ENCODE data around the gene ACTR3.
A peak's percentile ranks its signal among the peaks of the same experiment; 100 is the strongest.

ACTR3 gene

DNA sequence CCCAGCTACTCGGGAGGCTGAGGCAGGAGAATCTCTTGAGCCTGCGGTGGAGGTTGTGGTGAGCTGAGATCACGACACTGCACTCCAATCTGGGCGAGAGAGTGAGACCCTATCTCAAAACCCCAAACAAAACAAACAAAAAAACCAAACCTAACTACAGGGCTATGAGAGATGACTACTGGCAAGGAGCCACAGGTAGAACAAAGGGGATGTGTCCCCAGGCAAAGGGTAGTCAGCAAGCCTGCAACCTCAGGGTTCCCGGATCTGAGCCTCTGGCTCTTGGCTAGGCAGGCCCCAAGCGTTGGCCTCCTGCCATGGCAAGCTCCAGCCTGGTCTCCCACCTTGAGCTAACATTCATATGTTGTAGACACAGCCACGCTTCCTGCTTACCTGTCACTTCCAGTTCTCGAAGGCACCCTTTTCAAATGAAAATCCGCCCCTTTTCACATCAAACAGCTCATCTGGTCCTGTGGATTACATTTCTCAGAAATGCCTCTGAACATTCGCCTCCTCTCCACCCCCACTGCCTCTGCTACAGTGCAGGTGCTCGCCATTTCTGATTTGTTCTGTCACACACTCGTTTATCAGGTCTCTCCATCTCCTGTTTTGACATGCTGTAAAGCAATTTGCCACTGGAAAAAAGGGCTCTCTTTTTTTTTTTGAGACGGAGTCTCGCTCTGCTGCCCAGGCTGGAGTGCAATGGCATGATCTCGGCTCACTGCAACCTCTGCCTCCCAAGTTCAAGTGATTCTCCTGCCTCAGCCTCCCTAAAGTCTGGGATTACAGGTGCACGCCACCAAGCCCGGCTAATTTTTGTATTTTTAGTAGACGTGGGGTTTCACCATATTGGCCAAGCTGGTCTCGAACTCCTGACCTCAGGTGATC, 13.1 kb upstream of the ACTR3 start:
- no peak for DNase-seq

DNA sequence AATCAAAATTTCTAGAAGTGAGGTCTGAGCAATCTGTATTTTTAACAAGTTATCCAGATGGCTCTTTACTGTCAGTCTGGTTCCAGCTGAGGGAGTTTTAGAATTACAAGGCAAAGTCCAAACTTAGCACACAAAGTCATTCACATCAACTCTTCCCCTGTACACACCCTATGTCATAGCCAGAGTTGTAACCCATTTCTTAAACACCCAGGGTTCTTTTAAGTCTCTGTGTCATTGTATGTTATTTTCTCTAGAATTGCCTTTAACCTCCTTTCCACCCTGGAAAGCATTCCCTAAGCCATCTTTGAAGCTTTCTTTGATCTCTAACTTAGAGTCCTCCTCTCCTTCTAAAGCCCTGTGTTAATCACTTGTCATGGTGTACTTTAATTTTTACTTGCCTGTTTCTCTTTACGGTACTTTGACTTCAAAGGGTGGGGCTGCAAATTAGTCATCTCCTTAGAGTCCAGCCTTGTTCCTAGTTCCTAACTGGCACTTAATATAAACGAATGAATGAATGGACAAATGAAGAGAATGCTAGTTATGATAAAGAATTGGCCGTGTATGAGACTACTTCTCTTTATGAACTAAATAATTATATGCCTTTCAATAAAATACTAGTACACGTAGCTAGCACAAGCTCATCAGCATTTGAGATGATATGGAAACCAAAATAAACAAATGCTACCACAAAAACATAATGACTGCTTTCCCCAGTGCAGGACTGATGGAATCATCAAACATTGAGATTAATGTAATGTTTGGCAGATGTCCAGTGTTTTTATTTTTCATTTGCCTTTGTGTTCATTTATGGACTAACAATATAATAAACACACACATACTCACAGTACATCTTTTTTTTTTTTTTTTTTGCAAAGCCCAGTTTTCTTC, 11.9 kb upstream of the ACTR3 start:
- no peak for DNase-seq

DNA sequence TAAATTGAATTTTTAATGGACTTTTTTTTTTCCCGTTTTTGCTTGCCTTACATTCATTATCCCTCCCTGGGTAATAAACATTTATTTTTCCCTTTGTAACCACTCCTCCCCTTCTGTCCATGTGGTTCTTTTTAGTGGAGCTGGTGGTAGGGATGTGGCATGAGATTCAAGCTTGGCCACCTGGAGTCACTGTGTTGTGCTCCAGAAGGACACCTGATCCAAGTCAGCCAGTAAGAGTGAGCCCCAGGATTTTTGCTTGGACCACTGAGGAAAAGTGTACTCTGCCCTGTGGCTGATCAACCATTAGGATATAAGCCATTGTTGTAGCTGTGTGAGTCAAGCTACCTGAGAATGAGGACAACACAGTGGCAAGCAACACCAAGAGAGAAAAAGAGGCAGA, 11.1 kb upstream of the ACTR3 start:
- no peak for DNase-seq

DNA sequence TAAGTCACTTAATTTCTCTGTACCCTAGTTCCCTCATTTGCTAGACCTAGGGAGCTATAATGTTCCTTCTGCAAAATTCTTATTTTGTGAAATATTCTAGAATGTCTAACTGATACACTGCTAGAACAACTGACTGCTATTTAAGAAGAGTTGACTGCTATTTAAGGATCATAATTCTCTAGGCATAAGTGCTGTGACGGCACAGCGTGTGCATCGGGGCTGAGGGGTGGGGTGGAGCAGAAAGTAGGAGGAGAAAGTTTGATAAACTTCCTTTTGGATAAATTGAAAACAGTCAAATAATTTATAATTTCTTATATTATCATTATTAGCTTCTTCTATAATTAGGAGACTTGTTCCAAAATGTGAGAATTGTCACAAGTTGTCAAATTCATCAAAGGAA, 10.4 kb upstream of the ACTR3 start:
- DNase-seq = no peak

DNA sequence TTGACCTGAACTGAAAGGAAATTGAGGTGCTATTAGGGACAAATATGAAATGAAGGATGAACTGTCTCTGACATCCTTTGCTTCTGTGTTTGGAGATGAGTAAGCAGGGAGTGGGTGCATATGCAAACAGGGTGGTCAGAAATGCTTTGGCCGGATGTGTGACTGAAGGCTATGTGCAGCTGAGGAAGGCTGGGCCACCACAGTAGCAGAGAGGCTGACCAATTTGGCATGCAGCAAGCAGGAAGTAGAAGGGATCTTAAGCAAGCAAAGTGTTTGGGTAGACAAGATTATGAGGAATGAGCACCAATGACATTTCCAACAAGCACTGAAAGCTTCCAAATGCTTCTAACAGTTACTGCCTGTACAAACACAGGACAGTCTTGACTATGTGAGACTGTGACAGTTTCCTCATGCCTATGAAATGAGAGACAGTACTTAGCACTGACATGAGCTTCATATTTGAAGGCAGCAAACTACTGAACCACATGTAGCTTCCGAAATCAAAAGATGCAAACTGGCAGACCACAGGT, 3.3 kb upstream of the ACTR3 start:
- DNase-seq = no peak

DNA sequence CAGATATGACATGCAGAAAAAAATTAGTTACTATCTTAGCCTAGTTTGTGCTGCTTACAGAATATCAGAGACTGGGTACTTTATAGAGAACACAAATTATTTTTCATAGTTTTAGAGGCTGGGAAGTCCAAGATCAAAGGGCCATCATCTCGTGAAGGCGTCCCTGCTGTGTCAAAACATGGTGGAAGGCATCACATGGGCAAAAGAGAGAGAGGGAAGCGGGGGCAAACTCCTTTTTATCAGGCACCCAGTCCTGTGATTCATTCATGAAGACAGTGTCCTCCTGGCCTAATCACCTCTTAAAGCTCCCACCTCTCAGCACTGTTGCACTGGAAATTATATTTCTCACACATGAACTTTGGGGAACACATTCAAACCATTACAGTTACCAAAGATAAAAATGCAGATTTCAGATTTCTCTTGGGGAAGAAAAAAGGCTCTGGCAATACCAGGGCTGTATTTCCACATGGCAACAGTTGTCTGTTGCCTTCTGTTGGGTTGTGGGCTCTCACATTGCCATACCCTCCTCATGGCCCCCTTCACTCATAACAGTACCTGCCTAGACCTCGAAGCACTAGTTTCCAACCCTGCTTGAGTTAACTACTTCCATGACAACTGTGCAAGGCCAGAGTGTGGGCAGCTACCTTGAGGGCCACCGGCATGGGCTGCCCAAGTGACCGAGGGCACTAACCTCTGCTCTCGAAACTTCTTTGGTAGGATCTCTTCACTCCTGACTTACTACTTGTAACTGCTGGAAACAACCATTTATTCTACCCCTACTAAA, 2.7 kb upstream of the ACTR3 start:
- DNase-seq = no peak

DNA sequence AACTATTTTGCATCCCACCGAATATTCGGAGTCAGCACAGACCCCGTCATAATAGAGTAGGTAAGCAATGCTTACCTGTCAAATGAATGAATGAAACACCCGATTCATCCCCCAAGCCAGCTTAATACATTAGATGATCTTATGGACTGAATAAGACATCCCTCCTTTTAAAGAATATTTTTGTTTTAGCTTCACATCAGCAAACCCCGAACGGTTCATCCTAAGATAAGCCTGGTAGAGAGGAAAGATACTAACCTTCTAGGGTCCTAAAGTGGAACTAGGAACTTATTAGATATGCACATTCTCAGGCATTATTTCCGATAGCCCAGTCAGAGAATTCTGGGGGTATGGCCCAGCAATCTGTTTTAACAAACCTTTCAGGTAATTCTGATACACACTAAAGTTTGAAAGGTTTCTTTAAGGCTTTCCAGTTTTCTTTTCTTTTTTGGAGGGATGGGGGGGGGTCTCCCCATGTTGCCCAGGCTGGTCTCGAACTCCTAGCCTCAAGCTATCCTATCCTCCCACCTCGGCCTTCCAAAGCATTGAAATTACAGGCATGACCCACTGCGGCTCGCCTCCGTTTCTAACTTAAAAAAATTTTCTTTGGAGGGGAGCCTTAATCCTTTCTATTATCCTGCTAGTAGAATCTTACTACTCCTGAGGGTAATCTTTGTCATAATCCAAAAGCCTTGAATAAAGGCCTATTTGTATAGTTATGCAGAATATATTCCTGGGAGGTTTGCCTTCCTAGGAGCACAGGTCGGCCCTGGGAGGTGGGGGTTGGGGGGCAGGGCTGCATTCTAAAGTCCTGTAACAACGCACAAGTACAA, 1.0 kb upstream of the ACTR3 start:
- DNase-seq = no peak

DNA sequence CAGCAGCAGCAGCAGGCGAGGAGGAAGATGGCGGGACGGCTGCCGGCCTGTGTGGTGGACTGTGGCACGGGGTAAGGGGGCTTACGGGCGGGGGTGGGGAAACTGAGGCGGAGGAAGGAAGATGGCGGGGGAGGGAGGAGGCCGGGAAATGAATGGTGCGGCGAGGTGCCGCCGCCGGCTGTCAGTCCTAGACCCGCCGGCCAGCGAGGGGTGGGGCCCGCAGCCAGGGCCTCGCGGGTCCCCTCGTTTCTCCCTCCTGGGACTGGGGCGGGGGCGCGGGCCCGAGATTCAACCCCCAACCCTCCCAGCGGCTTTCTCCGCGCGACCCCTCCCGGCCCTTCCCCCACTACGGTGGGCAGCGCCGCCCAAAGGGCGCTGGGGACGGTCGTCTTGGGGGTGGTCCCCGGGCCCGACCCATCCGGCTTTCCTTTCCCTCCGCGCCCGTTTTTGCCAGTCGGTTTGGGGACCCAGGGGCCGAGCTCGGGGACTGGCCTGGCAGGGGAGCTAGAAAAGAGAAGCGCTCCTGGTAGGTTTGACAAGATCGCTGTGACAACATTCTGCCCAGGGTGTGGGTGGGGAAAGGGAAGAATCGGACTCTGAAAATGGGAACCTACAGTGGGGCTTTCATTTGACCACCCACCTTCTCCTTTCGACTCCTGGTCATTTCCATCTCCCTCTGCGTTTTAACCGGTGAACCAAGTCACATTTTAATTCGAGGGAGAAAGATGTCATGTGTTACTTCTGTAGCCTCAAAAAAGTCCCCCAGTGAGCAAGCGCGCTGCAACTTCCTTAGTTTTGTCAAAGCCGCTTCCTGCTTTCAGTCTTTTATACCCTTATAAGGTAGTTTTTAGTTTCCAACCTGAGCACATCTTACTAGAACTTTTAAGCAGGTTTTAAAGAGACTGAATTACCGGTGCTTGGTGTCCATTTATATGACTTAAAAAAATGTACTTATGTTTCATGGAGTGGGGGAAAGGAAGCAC, 655 bp downstream of the ACTR3 start:
- DNase-seq = peak; percentile 1

DNA sequence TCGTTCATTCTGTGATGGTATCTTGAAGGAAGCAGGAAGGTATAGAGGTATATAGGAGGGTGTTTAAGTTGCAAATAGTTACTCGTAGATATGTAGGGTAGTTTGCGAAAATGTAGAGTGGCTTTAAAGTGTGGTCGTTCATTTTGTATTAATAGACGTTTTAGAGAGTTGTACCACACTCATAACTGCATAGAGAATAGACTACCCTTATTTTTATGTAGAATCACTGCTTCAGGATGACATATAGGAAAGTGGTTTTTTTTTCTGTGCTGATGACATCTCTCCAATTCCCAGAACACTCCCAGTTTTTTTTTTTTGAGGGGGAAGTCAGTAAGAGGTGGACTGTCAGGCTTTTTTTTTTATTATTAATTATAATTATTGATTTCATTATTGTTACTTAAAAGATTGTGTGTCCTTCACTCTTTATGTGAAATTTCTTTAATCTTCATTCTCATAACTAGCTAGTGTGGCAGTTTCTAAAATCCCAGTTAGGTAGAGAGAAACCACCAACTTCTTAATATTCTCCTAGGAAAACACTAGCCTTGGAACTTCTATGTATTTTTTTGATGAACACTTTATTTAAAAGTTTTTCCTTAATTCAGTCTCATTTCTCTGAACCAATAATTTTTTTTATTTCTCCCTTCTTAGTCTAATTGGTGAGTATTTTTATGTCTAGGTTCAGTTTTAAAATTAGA, 1.5 kb downstream of the ACTR3 start:
- DNase-seq = no peak

DNA sequence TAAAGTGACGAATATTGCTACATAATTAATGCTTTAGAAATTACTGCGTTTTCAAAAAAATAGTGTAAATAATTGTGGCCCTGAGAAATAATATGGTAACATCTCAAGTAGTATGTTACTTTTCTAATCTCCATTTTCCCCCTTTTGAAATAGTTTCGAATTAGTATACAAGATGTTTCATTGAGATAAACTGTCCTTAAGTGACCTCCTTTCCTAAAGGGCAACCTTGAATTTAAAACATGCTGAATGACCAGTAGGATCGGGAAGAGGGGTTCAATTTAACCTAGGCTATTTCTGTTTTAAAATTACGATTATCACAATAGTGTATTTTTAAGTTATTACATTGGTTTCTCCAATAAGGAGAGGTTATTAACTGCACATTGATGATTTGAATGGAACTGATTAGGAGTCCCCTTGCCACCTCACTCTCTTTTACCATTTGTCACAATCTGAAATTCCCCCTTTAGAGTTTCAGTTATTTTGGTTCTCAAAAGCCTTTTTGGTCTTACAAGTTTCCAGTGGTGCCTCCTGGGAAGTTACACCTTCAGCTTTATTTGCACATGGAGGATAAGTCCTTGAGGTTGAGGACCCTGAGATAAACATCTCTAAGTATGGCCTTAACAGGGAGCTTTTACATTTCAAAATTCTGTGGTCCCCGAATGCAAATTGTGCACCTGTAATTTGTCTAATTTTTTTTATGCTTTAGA, 2.3 kb downstream of the ACTR3 start:
- no peak for DNase-seq

DNA sequence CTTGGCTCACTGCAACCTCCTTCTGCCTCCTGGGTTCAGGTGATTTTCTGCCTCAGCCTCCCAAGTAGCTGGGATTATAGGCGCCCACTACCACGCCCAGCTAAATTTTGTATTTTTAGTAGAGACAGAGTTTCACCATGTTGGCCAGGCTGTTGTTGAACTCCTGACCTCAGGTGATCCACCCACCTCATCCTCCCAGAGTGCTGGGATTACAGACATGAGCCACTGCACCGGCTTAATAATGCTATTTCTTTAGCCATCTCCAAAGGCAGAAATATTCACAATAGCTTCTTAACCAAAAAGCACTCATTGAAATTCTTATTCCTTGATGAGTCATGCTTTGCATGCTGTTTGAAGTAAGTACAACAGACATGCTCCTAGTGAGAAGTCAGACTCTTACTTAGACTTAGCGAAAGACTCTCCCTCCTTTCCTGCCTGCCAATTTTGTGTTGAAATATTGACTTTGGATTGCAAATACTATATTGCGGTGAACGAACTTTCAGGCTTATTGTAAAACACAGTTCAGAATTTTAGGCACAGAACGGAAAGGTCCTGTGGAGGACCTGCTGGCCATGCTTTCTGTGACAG, 4.4 kb downstream of the ACTR3 start:
- DNase-seq = no peak

DNA sequence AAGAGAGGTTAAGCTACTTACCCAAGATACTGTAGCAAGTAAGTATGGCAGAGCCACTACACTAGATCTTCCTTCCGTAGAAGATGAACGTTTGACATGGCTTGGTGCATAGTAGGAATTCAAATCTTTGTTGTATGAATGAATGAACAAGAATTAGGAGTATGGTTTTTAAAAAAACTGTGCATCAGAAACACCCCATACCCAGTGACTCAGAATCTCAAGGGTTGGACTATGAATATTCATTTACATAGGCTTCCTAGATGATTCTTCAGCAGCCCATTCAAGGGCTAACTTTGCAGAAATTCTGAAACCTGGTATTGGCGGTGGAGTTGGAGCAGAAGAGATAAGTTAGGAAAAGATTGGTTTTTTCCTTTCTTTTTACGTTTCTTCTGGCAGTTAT, 5.4 kb downstream of the ACTR3 start:
- DNase-seq = no peak

DNA sequence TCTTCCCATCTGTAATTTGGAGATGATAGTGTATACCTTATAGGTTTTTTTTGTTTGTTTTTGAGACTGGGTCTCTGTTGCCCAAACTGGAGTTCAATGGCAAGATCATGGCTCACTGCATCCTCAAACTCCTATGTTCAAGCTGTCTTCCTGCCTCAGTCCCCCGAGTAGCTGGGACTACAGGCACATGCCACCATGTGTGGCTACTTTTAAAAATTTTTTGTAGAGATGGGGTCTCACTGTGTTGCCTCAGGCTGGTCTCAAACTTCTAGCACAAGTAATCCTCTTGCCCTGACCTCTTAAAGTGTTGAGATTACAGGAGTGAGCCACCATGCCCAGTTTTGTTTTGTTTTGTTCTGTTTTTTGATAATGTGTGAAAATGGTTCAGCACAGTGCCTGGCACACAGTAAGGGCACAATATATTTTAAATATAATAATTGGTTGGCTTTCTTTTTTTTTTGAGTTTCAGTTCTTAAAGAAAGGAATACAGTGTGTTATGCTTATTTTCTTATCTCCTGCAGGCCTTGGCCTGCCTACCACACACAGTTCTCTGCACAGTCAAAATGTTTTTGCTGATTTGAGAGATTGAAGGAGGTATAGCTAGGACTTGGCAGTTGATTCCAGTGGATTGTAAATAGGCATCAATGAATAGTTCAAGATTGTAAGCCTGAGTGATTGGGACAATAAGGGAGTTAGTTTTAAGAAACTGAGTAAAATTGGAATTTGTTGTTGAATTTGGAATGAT, 6.1 kb downstream of the ACTR3 start:
- no peak for DNase-seq

DNA sequence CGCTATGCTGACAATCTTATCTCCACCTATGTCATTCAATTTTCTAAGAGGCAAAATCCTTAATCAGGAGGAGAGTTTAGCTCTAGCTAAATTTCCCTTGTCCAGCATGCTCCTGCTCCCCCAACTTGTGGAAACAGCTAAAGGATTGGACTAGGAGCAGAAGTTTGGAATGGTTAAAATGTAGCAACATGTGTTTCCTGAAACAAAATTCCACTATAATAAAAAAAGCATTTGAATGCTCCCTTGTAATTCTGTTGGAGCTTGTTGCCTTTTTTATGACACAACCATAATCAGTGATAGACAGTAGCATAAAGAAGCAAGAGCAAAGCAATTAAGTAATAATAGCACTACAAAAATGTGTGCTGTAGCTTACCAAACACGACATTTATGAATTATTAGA, 6.9 kb downstream of the ACTR3 start:
- DNase-seq = no peak

DNA sequence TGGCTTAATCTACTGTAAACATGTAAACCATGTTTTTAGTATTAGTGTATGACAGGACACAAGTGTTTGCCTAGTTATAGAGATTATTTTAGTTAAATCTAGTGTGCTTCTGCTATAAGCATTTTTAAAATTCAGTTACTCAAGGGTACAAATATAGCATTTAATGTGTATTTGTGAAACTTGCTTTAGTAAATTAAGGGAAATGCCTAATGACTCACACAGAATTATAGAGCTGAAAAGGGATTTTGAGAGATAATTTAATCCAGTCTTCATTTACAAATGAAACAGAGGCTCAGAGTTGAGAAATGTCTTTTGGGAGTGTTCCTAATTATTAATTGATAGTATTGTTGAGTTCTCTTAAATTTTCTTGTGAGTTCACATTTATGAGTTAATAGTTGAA, 8.2 kb downstream of the ACTR3 start:
- DNase-seq = no peak

DNA sequence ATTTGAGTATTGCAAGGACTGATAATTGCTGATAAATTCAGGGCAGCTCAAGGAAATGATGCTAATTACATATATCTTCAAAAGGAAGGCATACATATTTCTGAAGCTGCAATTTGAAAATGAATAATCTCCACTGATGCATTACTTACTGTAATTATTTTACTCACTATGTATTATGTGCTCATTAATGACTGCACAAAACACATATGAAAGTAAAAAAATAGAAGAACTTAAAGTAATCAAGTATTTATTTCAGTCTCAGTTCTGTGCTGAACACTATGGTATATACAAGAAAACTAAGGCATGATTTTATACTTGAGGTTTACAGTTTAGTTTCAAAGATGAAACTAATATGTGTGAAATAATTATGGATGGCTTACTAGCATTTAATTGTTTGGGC, 9.3 kb downstream of the ACTR3 start:
- no peak for DNase-seq

DNA sequence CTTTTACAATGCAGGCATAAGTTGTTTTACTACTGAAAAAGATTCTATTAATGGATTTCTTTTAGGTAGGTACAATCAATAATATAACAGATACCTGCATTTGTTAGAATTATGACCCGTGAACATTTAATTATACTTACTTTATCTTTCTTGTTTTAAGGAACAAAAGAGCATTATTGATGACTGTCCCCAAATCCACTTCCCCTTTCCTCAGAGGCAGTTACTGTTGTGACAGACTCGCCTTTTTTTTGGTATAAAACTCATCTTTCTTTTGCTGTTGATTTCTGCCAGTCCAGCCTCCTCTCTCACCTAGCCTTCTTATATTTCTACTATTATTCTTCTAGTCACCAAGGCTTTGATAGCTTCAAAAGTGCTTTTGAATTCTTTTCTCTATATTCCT, 12.1 kb downstream of the ACTR3 start:
- DNase-seq = no peak

DNA sequence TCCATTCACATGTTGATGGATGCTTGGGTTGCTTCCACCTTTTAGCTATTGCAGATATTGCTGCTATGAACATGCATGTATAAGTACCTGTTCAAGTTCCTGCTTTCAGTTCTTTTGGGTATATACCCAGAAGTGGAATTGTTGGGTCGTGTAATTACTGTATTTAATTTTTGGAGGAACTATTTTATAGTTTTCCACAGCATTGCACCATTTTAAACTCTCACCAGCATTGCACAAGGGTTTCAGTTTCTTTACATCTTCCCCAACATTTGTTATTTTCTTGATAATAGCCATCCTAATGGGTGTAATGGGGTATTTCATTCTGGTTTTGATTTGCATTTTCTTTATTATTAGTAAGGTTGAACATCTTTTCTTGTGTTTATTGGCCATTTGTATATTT, 16.0 kb downstream of the ACTR3 start:
- DNase-seq = no peak

All from NCI-H1048 (cell line).